H1 (cell line): ENCODE data around the gene HJURP. TPM values are rescaled to one million over a fixed set of nuclear protein-coding genes. Genes with fewer than 3 reads are reported as not detected.

ENCODE experiments used
- CTCF ChIA-PET: fragments of 300-600 bp; sonication (Branson Sonifier 250); formaldehyde crosslinking; loops from one replicate; lab custom pipeline; 2021; ENCODE audit not compliant: partially characterized antibody; lab: Charles Lee
- POLR2A ChIA-PET: fragments of 300-600 bp; sonication (Branson Sonifier 250); formaldehyde crosslinking; loops from one replicate; lab custom pipeline; 2021; ENCODE audit warnings: inconsistent platforms; ENCODE audit not compliant: partially characterized antibody; lab: Charles Lee
- DNase-seq, 2 experiments: peaks; one replicate each; pipeline versions ENCODE4 v3.0.0 to v3.0.0-alpha.2; 2010 to 2022; ENCODE audit warnings: low spot score in 2 of 2, low read depth in 1 of 2, mixed read lengths in 1 of 2
- FAIRE-seq: peaks from 2 replicates; lab custom pipeline; 2011; peaks lifted over from hg19 to GRCh38; lab: Jason Lieb, UNC
- H2AFZ ChIP-seq: 2 replicates; pipeline ENCODE4 v1.8.1; 2012; ENCODE audit warnings: low read length, inconsistent platforms
- H2AK5ac ChIP-seq: 2 replicates; pipeline ENCODE4 v1.6.1; 2013; ENCODE audit warnings: low read depth, low read length
- H2BK120ac ChIP-seq: replicated peaks from 2 replicates; pipeline ENCODE3; 2013; ENCODE audit warnings: low read depth, low read length, inconsistent platforms
- H2BK12ac ChIP-seq: 2 replicates; pipeline ENCODE4 v1.6.1; 2013; ENCODE audit warnings: low read depth, low read length
- H2BK15ac ChIP-seq: 2 replicates; pipeline ENCODE4 v1.6.1; 2013; ENCODE audit warnings: low read length
- H2BK20ac ChIP-seq: 2 replicates; pipeline ENCODE4 v1.6.1; 2013; ENCODE audit warnings: low read length
- H2BK5ac ChIP-seq: 2 replicates; pipeline ENCODE4 v1.6.1; 2013; ENCODE audit warnings: low read depth, low read length
- H3K14ac ChIP-seq: 2 replicates; pipeline ENCODE4 v1.6.1; 2013; ENCODE audit warnings: inconsistent platforms; ENCODE audit not compliant: insufficient read length
- H3K18ac ChIP-seq: 2 replicates; pipeline ENCODE4 v1.6.1; 2013; ENCODE audit warnings: low read length; ENCODE audit errors: extremely low read depth
- H3K23ac ChIP-seq: 2 replicates; pipeline ENCODE4 v1.6.1; 2013; ENCODE audit warnings: inconsistent platforms; ENCODE audit not compliant: insufficient read length
- H3K23me2 ChIP-seq: 2 replicates; pipeline ENCODE4 v1.6.1; 2013; ENCODE audit warnings: low read depth, low read length
- H3K27ac ChIP-seq: 2 replicates; pipeline ENCODE4 v1.6.1; 2011; ENCODE audit warnings: low read depth, low read length, inconsistent platforms
- H3K27me3 ChIP-seq, 4 experiments: replicated peaks in 1 of 4; 1 replicate in 1 of 4; 2 replicates in 3 of 4; pipeline versions ENCODE4 v1.6.1 to v1.8.1; 2011 to 2013; ENCODE audit warnings: low read length in 3 of 4, mild to moderate bottlenecking in 3 of 4, inconsistent platforms in 2 of 4, mixed read lengths in 2 of 4, moderate library complexity in 1 of 4; ENCODE audit not compliant: control insufficient read depth in 3 of 4, insufficient read depth in 3 of 4; ENCODE audit errors: extremely low read depth in 1 of 4
- H3K36me3 ChIP-seq, 4 experiments: 2 replicates each; pipeline versions ENCODE4 v1.6.1 to v1.8.1; 2011 to 2013; ENCODE audit warnings: mild to moderate bottlenecking in 4 of 4, low read length in 3 of 4, moderate library complexity in 2 of 4, control low read depth in 1 of 4, inconsistent platforms in 1 of 4; ENCODE audit not compliant: insufficient read depth in 4 of 4, control insufficient read depth in 2 of 4
- H3K4ac ChIP-seq: replicated peaks from 2 replicates; pipeline ENCODE3; 2013; ENCODE audit warnings: low read length, low read depth, mixed read lengths, inconsistent platforms; ENCODE audit not compliant: insufficient read length
- H3K4me1 ChIP-seq, 4 experiments: replicated peaks in 1 of 4; 1 replicate in 1 of 4; 2 replicates in 3 of 4; pipeline versions ENCODE4 v1.6.1 to v1.8.1; 2011 to 2013; ENCODE audit warnings: low read length in 3 of 4, inconsistent platforms in 2 of 4, mixed read lengths in 1 of 4; ENCODE audit not compliant: insufficient read depth in 4 of 4, control insufficient read depth in 3 of 4
- H3K4me2 ChIP-seq, 2 experiments: 2 replicates each; pipeline versions ENCODE4 v1.6.1 to v1.8.1; 2011 to 2013; ENCODE audit warnings: low read depth in 2 of 2, low read length in 2 of 2, control low read depth in 1 of 2, inconsistent platforms in 1 of 2, mild to moderate bottlenecking in 1 of 2; ENCODE audit not compliant: insufficient read depth in 1 of 2
- H3K4me3 ChIP-seq, 4 experiments: fragments of 200-600, 300-600 bp in 1 of 4; sonication (generic), shearing (Covaris generic), sonication (Bioruptor Twin) in 1 of 4; 2 replicates each; pipeline versions ENCODE4 v1.5.1 to v1.8.1; 2011 to 2016; ENCODE audit warnings: low read length in 4 of 4, low read depth in 3 of 4, control low read depth in 2 of 4, inconsistent platforms in 2 of 4, mild to moderate bottlenecking in 2 of 4, mixed read lengths in 1 of 4, moderate library complexity in 1 of 4; ENCODE audit not compliant: insufficient read depth in 2 of 4; ENCODE audit errors: extremely low read depth in 1 of 4
- H3K56ac ChIP-seq: replicated peaks from 2 replicates; pipeline ENCODE3; 2013; ENCODE audit warnings: low read depth, mild to moderate bottlenecking, mixed read lengths, low read length, inconsistent platforms; ENCODE audit not compliant: insufficient read length
- H3K79me1 ChIP-seq: 2 replicates; pipeline ENCODE4 v1.6.1; 2013; ENCODE audit warnings: low read depth, low read length, control low read depth
- H3K79me2 ChIP-seq, 2 experiments: 2 replicates each; pipeline versions ENCODE4 v1.6.1 to v1.8.1; 2012 to 2013; ENCODE audit warnings: low read length in 2 of 2, mild to moderate bottlenecking in 2 of 2, inconsistent platforms in 1 of 2; ENCODE audit not compliant: insufficient read depth in 2 of 2, control insufficient read depth in 1 of 2
- H3K9ac ChIP-seq, 4 experiments: replicated peaks in 1 of 4; 1 replicate in 1 of 4; 2 replicates in 3 of 4; pipeline versions ENCODE4 v1.6.1 to v1.8.1; 2011 to 2013; ENCODE audit warnings: low read depth in 3 of 4, low read length in 3 of 4, control low read depth in 2 of 4, mild to moderate bottlenecking in 2 of 4, moderate library complexity in 2 of 4, inconsistent platforms in 1 of 4; ENCODE audit errors: extremely low read depth in 1 of 4
- H3K9me3 ChIP-seq, 2 experiments: 2 replicates each; pipeline versions ENCODE4 v1.6.1 to v1.8.1; 2012 to 2013; ENCODE audit warnings: mild to moderate bottlenecking in 2 of 2, moderate library complexity in 2 of 2, control low read depth in 1 of 2, inconsistent platforms in 1 of 2, low read depth in 1 of 2, low read length in 1 of 2, mixed read lengths in 1 of 2; ENCODE audit not compliant: insufficient read depth in 2 of 2
- H4K20me1 ChIP-seq, 2 experiments: replicated peaks in 1 of 2; 2 replicates each; pipeline versions ENCODE3 to v1.8.1; 2011 to 2013; ENCODE audit warnings: inconsistent platforms in 2 of 2, low read length in 2 of 2, mild to moderate bottlenecking in 1 of 2; ENCODE audit not compliant: insufficient read depth in 2 of 2, control insufficient read depth in 1 of 2
- H4K5ac ChIP-seq: 2 replicates; pipeline ENCODE4 v1.6.1; 2013; ENCODE audit warnings: low read length, low read depth, mixed read lengths, inconsistent platforms; ENCODE audit not compliant: insufficient read length
- H4K8ac ChIP-seq: 2 replicates; pipeline ENCODE4 v1.8.0; 2013; ENCODE audit warnings: mild to moderate bottlenecking, moderate library complexity, low read length, inconsistent platforms; ENCODE audit not compliant: insufficient read depth; ENCODE audit errors: extremely low read depth
- H4K91ac ChIP-seq: replicated peaks from 2 replicates; pipeline ENCODE3; 2013; ENCODE audit warnings: low read length, mixed read lengths, inconsistent platforms; ENCODE audit not compliant: insufficient read length
- BACH1 ChIP-seq: IDR thresholded peaks from 2 replicates; pipeline ENCODE4 v1.6.1; 2012; ENCODE audit warnings: low read length, improper control_type of control experiment
- EP300 ChIP-seq, 2 experiments: IDR thresholded peaks; 1 replicate in 1 of 2; 2 replicates in 1 of 2; pipeline ENCODE4 v1.6.1; 2011 to 2012; ENCODE audit warnings: low read depth in 2 of 2, low read length in 2 of 2, mild to moderate bottlenecking in 2 of 2, borderline replicate concordance in 1 of 2, inconsistent platforms in 1 of 2, moderate library complexity in 1 of 2
- NRF1 ChIP-seq: IDR thresholded peaks from 2 replicates; pipeline ENCODE4 v1.6.1; 2011; ENCODE audit warnings: mild to moderate bottlenecking, low read depth, low read length, improper control_type of control experiment
- POU5F1 ChIP-seq: IDR thresholded peaks from 2 replicates; pipeline ENCODE4 v1.6.1; 2011; ENCODE audit warnings: low read depth, mild to moderate bottlenecking, low read length, moderate library complexity
- RBBP5 ChIP-seq: IDR thresholded peaks from 2 replicates; pipeline ENCODE4 v1.7.1; 2012; ENCODE audit warnings: low read depth, mild to moderate bottlenecking, inconsistent platforms, low read length, moderate library complexity, borderline replicate concordance
- WGBS, 2 experiments: shearing (Covaris generic) in 1 of 2; methylation state at CpG; one replicate each; pipeline versions ENCODE4 v1.1.6 to v1.1.7; 2013 to 2015; ENCODE audit warnings: low lambda C conversion rate in 2 of 2, mixed read lengths in 2 of 2, inconsistent platforms in 1 of 2, low coverage in 1 of 2, missing lambda C conversion rate in 1 of 2; ENCODE audit not compliant: insufficient replicate concordance in 2 of 2, insufficient coverage in 1 of 2, insufficient read length in 1 of 2; ENCODE audit errors: extremely low coverage in 1 of 2, missing lambda C conversion rate in 1 of 2; 5-methylcytosine and 5-hydroxymethylcytosine counted together
- polyA plus RNA-seq, 7 experiments: library from polyadenylated mRNA; depleted of rRNA in 3 of 7; stranded (reverse) in 5 of 7; unstranded in 2 of 7; fragments of >200 nt in 5 of 7; fragments of 200-250 nt in 2 of 7; gene quantifications; 1 replicate in 5 of 7; 2 replicates in 1 of 7; 4 replicates in 1 of 7; pipeline versions ENCODE4 v1.2.1 to v1.2.3, GENCODE V29; 2011 to 2013; ENCODE audit warnings: missing spikeins in 2 of 7, mixed read lengths in 2 of 7
- total RNA-seq: library from RNA; stranded (reverse); fragmentation: NEBNext Ultra II Directional; extraction: Animal tissue kit (Norgen Biotek cat#: 25700); gene quantifications from 2 replicates; pipeline ENCODE4 v1.2.1, GENCODE V29; 2021
- TF ChIP-seq, protein P1 (sequence below): IDR thresholded peaks from 2 replicates; pipeline ENCODE4 v1.6.1; 2012; ENCODE audit warnings: inconsistent platforms

Gene HJURP
- total and polyA plus RNA-seq, 2 of the 8 experiments (the other 6 are each of a cell fraction or from before 2014, with no cell fraction given), result 49.3 to 60.5 TPM

DNA sequence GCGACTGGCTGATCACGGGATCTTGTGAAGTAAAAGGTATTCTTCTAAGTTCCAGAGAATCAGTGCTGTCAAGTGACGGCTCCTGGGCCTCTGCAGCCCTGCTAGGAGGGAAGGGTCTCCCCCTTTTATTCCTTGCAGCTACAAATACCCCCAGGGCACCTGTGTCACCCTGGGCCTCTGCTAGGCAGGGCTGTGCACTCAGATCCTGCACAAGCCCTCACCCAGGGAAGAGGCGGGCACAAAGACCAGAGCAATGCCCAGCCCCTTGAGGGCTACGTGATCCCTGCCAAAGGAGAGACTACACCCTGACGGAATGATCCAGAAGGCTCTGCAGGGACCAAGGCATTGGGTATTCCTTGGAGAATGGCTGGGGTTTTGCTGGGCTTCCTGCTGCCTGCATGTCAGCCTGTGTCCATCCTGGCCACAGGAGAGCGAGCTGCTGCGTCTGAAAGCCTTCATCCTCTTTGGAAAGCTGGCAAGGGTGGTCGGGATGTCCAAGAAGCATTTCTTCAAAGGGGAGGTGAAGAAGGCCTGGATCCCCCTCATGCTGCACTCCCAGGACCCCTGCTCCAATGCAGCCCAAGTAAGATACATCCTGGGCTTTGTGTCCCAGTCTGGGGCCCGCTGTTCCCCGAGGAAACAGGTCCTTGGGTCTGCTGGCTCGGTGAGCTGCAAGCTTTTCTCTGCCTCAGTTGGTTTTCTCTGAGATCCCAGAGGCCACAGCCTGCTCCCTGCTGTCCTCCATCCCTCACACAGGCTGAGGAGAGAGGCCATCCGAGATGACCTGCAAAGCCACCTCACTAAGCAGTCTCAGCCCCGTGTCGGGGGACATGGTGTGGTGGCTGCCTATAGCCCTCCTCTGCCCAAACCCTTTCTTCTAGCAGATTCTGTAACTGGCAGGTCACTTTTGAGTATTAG, 24.9 kb downstream of the HJURP start:
- no peak for FAIRE-seq
- H3K79me1 ChIP-seq, result no peaks in the 10 kb centered on the region
- no peak for DNase-seq

More for the DNA sequence above, 24.9 kb downstream of the HJURP start:
- H2BK12ac ChIP-seq, result no peak overlapping the region
- no peak overlapping the region for H2BK5ac ChIP-seq
- no peaks in the 10 kb centered on the region for H3K9me3 ChIP-seq
- POLR2A ChIA-PET, result no interaction called here
- H2AK5ac ChIP-seq, result no peak overlapping the region
- no peak overlapping the region for H3K14ac ChIP-seq
- no peaks in the 10 kb centered on the region for H3K23me2 ChIP-seq
- H2BK15ac ChIP-seq, result no peak overlapping the region
- H2AFZ ChIP-seq, result no peak overlapping the region
- H3K9ac ChIP-seq, result no peak overlapping the region
- TF ChIP-seq BACH1 (no peak), EP300 (IDR thresholded peaks at IDR 0.05; ENCODE audit: borderline replicate concordance in 1 of 2, low read depth in 2 of 2, low read length in 2 of 2) (no peak), RBBP5 (no peak), NRF1 (no peak), POU5F1 (no peak)
- TF ChIP-seq, protein P1, sequence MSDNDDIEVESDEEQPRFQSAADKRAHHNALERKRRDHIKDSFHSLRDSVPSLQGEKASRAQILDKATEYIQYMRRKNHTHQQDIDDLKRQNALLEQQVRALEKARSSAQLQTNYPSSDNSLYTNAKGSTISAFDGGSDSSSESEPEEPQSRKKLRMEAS, result no peak
- H3K27ac ChIP-seq, result no peak overlapping the region
- no peak overlapping the region for H4K5ac ChIP-seq
- CTCF ChIA-PET, result interaction anchor here (0.6 to 5.3 kb wide), 3 partner anchors 347 to 386 kb away, joined by 3 to 35 read pairs (median 6); no protein-coding TSS in a partner anchor
- H3K79me2 ChIP-seq, result no peaks in the 10 kb centered on the region
- no peak overlapping the region for H3K4me3 ChIP-seq
- no peaks in the 10 kb centered on the region for H4K20me1 ChIP-seq
- H3K18ac ChIP-seq, result no peak overlapping the region
- no peaks in the 10 kb centered on the region for H3K27me3 ChIP-seq
- H2BK20ac ChIP-seq, result no peak overlapping the region
- no peak overlapping the region for H3K23ac ChIP-seq
- H3K56ac ChIP-seq, result no peak overlapping the region
- H3K36me3 ChIP-seq, result peaks cover 0 to 4% (median 0%) of the 10 kb centered on the region in 4 experiments; a peak in 2 of 8 replicates
- no peak overlapping the region for H3K4ac ChIP-seq
- 89% methylated on average over 15 of the region's 15 CpGs; no CpG with 5 or more reads in 1 of the 2 experiments for WGBS, 2 experiments
- no peaks in the 10 kb centered on the region for H3K4me1 ChIP-seq
- H4K8ac ChIP-seq, result no peak overlapping the region
- H2BK120ac ChIP-seq, result no peak overlapping the region
- no peak overlapping the region for H3K4me2 ChIP-seq
- no peak overlapping the region for H4K91ac ChIP-seq
